Umbilical cord (tissue), 2 donors: ENCODE results near the gene KLHL9. TPM values are rescaled to one million over a fixed set of nuclear protein-coding genes. Genes with fewer than 3 reads are reported as not detected.
"Not testable (repeated sequence)": the region's sequence is repeated elsewhere in the genome, so short reads cannot be mapped to it uniquely, and the experiment has no call there.

Experiments
- DNase-seq: peaks from one replicate; pipeline ENCODE4 v3.0.0-alpha.2; 2015; ENCODE audit warnings: low spot score
- total RNA-seq: library from RNA; depleted of rRNA; stranded (reverse); fragments of >200 nt; gene quantifications from one replicate; pipeline ENCODE4 v1.2.3, GENCODE V29; 2014; ENCODE audit warnings: low replicate concordance; ENCODE audit not compliant: insufficient read depth

The KLHL9 gene, protein sequence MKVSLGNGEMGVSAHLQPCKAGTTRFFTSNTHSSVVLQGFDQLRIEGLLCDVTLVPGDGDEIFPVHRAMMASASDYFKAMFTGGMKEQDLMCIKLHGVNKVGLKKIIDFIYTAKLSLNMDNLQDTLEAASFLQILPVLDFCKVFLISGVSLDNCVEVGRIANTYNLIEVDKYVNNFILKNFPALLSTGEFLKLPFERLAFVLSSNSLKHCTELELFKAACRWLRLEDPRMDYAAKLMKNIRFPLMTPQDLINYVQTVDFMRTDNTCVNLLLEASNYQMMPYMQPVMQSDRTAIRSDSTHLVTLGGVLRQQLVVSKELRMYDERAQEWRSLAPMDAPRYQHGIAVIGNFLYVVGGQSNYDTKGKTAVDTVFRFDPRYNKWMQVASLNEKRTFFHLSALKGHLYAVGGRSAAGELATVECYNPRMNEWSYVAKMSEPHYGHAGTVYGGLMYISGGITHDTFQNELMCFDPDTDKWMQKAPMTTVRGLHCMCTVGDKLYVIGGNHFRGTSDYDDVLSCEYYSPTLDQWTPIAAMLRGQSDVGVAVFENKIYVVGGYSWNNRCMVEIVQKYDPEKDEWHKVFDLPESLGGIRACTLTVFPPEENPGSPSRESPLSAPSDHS
- total RNA-seq, result 42.9 TPM

DNA sequence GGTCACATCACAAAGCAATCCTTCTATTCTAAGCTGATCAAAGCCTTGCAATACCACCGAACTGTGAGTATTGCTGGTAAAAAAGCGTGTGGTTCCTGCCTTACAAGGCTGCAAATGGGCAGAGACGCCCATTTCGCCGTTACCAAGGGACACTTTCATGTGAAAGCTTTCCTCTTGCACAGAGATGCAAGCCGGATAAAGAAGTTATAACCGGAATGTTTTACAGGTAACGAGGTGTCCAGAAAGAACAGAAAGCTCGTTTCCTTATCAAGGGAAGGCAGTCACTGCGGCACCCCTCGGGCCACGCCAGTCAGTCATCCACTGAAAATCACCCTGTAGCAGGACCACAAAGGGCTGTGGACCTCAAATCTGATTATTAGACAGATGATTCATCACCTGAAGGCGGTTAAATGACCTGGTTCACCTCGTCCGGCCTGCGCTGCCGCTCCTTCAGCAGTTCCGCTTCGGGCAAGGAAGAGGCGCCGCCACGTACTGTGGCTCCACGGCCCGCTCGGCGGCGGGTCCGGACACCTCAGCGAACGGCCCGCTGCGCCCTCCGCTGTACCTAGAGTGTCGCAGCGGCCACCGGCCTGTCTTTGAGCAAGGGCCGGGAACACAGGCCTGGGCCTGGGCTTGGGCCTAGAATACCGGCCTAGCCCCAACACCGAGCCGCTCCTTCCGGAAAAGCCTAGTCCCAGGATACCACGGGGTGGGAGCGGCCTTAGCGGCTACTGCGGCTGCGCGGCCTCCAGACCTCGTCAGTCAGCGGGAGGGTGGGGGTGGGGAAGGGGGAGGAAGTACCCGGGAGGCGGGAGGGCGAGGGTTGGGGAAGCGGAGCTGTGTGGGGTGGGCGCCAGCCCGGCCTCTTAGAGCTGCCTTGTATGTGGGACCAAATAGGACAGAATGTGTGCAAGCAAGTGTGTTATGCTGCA is at the start of gene KLHL9:
KLHL9 (minus strand) TSS at position 704 of the 932 bp plus-strand sequence; CDS start at position 159, 545 bp downstream.
- peak; percentile 96 for DNase-seq

DNA sequence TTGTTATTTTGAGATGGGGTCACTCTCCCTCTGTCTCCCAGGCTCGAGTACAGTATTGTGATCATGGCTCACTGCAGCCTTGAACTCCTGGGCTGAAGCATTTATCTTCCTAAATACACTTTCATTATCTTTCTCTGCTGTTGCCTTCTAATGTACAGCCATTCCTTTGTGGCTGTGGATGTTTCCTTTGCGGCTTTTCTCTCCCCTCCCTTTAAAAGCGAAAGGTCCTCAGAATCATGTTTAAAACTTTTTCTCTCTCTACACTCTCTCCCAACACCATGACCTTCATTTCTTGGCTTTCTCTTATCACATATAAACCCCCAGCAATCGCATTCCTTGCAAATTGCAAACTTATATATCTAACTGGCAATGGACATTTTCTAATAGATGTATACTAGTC is 48.4 kb upstream of the KLHL9 start:
- DNase-seq, result no peak

GRCh38 chr9:21381448-21382339 is 46.5 kb upstream of the KLHL9 start:
- peak; percentile 21 for DNase-seq

DNA sequence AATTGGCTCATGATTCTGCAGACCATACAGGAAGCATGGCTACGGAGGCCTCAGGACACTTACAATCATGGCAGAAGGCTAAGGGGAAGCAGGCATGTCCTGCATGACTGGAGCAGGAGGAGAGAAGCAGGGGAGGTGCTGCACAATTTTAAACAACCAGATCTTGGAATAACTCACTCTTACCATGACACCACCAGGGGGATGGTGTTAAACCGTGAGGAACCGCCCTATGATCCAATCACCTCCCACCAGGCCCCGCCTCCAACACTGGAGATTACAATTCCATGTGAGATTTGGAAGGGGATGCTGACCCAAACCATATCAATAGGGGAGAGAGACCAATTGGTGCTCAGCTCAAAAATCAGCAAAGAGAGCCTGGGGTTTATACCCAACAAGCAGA is 36.3 kb upstream of the KLHL9 start:
- DNase-seq, result not testable (repeated sequence)

DNA sequence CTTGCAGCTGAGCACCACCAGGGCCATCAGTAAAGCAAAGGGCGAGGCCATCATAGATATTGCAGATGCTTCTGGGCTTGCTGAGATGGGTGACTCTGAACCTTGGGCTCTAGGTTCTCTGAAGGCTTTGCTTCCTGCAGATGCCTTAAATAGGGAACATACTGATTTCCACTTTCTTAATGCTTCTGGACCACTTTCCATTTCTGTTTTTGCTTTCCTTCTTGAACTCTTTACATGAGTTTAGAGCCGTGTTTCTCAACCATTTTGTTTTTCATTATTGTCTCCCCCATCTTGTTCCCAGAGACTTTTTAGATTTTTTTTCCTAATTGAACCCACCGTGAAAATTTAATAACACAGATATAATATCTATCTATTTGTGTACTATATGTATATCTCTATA is 32.8 kb upstream of the KLHL9 start, which contains the start of gene IFNA13:
IFNA13 (minus strand) TSS at position 101 of the 400 bp plus-strand sequence; CDS start at position 54, 47 bp downstream.
- DNase-seq, result no peak

- DNase-seq, result not testable (repeated sequence)
Measured at GRCh38 chr9:21367169-21367568, 32.0 kb upstream of the KLHL9 start.

GRCh38 chr9:21362287-21362686 is 27.1 kb upstream of the KLHL9 start:
- no peak for DNase-seq

DNA sequence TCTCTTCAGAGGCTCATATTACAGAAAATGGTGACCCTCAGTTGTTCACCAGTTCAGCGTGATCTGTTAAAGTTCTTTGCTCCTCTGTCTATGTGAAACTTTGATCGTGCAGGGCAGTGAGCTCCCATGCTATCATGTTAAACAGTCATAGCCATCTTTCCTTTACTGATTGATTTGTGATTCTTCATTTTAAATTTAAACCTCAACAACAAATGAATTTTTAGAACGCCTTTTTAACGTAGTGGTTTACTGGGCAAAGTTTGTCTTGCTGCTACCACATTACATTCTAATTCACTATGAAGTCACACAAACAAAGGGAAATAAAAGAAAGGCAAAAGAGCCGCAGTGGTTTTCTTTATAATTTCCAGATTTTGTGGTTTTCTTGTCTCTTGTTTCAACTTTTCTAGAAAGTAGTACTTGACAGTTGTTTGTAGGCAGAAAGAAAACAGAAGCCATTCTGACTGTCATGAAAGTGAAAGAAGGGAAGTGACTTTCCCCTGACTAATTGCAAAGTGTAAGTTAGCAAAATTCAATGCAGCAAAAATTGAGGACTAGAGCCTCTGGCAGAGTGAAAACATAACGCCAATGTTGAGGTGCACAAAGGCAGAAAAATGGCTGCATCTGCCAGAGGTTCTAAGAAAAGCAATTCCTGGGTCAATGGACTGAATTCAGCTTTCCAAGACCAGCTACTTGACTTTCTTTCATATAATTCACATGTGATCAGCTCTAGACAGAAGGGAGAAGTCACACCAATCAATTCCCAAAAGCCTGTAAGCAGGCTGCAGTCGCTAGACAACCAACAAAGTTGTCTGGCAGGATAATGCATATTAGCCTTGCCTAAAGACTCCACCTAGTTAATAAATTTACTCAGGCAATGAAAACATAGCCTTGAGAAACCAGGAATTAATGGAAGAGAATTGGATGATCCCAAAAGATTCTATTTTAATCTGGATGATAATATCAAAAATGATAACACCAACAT is 22.6 kb upstream of the KLHL9 start:
- peak; percentile 15 for DNase-seq

- DNase-seq, result no peak
Measured at GRCh38 chr9:21350787-21351186, 15.6 kb upstream of the KLHL9 start, which contains the start of gene IFNA6. Gene IFNA6 (minus strand): TSS chr9:21350887. CDS start chr9:21350887, 0 bp downstream.

DNA sequence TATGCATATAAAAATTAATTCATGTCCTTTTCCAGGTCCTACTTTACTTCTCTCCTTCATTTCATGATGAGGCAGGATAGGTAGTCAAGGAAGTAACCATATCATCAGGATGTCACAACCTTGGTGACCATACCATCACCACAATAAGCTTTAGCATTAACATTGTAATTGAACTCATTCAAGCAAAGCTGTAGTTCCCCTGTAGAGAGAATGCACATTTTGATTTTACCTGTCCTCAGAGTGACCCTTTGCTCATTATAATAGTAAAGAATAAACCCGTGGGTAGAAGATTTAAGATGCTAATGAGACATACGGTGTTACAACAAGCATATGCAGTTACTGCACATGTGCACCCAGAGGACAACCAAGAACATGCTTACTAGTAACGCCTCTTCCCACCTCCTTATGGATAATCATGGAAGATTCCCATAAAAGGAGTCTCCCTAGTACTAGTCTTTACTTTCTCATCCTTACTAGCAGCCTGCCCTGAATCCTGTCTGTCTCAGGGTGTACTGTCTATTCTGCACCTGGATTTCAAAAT is 13.3 kb upstream of the KLHL9 start:
- no peak for DNase-seq

- DNase-seq, result no peak
Measured at GRCh38 chr9:21340735-21341134, 5.5 kb upstream of the KLHL9 start.

- no peak for DNase-seq
Measured at GRCh38 chr9:21336457-21336856, 1.3 kb upstream of the KLHL9 start.

GRCh38 chr9:21333226-21333625 is 2.0 kb downstream of the KLHL9 start:
- no peak for DNase-seq

GRCh38 chr9:21331676-21332402 is 3.4 kb downstream of the KLHL9 start:
- DNase-seq, result no peak

DNA sequence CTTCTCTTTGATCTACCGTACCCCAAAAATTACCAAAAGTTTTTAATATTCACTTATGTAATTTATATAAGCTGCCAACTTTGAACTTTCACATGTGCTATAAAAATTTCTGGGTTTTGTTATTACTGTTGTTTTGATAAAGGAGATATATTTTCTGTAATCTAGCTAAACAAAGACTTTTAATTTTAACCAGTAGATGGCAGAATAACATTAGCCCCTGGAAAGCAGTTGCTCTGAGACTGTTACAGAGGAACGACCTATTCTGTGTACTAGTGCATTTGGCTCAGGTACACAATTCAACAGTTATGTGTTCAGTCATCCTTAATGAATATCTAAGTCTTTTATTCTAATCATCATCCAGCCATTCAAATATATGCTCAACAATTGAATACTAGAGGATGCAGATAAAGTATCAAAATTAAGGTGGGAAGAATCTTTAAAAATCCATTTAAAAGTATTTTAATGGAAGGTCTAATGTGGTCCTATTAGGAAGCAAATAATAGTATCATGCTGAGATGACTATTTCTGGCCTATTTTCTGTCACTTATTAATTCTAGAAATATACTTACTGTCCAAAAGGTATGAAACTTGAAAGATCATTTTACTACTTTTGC is 8.6 kb downstream of the KLHL9 start:
- peak; percentile 45 for DNase-seq

GRCh38 chr9:21324047-21324446 is 11.2 kb downstream of the KLHL9 start:
- no peak for DNase-seq

DNA sequence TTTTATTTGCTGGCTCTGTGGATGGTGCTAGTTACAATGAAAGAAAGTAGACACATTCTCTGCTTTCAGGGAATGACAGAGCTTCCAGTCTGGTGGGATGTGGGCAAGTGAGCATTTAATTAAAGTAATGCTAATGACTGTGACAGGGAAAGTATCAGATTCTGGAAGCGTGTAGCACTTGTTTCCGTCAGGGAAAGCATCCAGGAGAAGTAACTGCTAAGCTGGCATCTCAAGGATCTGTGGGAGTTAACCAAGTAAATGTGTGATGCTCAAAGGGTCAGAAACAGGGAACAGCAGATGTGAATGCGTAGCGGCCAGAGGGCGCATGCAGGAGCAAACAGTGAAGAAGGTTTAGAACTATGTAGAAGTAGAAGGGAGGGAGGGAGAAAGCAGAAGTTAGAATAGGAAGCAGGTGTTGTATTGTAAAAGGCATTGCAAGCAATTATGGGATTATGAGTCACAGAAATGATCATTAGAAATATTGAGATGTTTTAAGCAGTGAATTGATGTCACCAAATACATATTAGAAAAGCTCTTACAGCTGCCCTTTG is 12.2 kb downstream of the KLHL9 start:
- no peak for DNase-seq

DNA sequence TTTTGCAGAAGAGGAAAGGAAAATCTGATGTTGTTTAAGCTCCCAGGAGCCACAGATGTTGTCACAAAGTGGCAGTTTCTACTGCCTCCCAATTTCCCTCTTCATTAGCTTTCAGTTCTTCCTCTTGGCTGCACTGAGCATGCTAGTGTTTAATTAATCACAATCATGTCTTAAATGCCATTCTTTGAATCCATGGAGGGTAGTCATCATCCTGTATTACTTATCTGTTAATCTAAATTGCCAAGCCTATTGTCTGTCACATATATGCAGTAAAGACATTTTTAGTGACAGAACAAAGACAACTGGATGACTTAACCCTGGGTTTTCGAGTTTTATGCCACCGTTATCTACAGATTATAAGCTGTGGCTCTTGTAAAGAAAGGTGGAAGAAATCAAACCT is 14.7 kb downstream of the KLHL9 start:
- DNase-seq, result no peak
